A673 (cell line): ENCODE data around the gene GPR15LG.

Experiments used
- EZH2 ChIP-seq: fragments of 200-600 bp; sonication (generic); IDR thresholded peaks from 2 replicates; pipeline ENCODE4 v1.6.1; 2017; ENCODE audit warnings: borderline replicate concordance, low read depth, mild to moderate bottlenecking, mixed read lengths, antibody characterized with exemption, low read length; ENCODE audit not compliant: poor library complexity, severe bottlenecking
- TF ChIP-seq, protein P1 (sequence below): fragments of 300-800, 200-600 bp; sonication (generic); conservative IDR thresholded peaks from 2 replicates; pipeline ENCODE4 v1.5.1; 2017; ENCODE audit warnings: low read depth, mild to moderate bottlenecking, antibody characterized with exemption, low read length, moderate library complexity, mixed read lengths

DNA sequence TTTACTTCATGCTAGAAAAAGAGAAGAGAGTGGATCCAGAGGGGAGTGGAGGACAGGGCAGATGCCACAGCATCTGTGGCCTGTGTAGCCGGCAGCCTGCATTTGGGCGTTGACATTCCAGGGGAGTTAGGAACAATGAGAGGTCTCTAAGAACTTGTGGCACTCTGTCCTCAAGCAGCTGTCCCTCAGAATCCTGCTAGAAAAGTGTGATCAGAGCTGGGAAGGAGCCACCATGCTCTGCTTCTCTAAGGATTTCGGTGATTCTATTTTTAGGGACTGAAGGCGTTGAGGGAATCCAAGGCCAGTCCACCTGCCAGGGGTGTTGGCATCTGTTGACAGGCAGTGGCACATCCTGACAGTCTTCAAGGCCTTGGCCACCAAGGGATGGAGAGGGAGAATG is 44.1 kb downstream of the GPR15LG start:
- no peak for TF ChIP-seq EZH2
- TF ChIP-seq, protein P1, sequence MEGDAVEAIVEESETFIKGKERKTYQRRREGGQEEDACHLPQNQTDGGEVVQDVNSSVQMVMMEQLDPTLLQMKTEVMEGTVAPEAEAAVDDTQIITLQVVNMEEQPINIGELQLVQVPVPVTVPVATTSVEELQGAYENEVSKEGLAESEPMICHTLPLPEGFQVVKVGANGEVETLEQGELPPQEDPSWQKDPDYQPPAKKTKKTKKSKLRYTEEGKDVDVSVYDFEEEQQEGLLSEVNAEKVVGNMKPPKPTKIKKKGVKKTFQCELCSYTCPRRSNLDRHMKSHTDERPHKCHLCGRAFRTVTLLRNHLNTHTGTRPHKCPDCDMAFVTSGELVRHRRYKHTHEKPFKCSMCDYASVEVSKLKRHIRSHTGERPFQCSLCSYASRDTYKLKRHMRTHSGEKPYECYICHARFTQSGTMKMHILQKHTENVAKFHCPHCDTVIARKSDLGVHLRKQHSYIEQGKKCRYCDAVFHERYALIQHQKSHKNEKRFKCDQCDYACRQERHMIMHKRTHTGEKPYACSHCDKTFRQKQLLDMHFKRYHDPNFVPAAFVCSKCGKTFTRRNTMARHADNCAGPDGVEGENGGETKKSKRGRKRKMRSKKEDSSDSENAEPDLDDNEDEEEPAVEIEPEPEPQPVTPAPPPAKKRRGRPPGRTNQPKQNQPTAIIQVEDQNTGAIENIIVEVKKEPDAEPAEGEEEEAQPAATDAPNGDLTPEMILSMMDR: no peak
